GM19467 (cell line): ENCODE measurements around the gene TP53I13.

ENCODE experiments used
- ATAC-seq: cut with Tn5 transposase; IDR thresholded peaks from one replicate; pipeline ENCODE4 v1.9.1; 2021; ENCODE audit warnings: mild to moderate bottlenecking, moderate library complexity; ENCODE audit not compliant: unreplicated experiment

The TP53I13 gene

GRCh38 chr17:29591737-29592608 lies 23.5 kb downstream of the TP53I13 start:
- ATAC-seq = peak; percentile 34

- ATAC-seq = no peak
These were observed 24.5 kb downstream of the TP53I13 start, which contains the start of gene ANKRD13B for GRCh38 chr17:29592850-29593551. ANKRD13B (plus strand) TSS chr17:29593132; CDS start chr17:29593622, 490 bp downstream.

- ATAC-seq = no peak
These were observed 25.4 kb downstream of the TP53I13 start for GRCh38 chr17:29593591-29594518.

- ATAC-seq = no peak
These were observed 26.1 kb downstream of the TP53I13 start for GRCh38 chr17:29594519-29595090.

- no peak for ATAC-seq
These were observed 26.8 kb downstream of the TP53I13 start for GRCh38 chr17:29595107-29595942.

GRCh38 chr17:29595943-29596774 lies 27.7 kb downstream of the TP53I13 start:
- ATAC-seq = no peak

GRCh38 chr17:29596811-29597210 lies 28.3 kb downstream of the TP53I13 start:
- no peak for ATAC-seq

GRCh38 chr17:29597361-29598172 lies 29.1 kb downstream of the TP53I13 start:
- ATAC-seq = no peak

- ATAC-seq = no peak
These were observed 34.7 kb downstream of the TP53I13 start for GRCh38 chr17:29603109-29603674.

- ATAC-seq = no peak
These were observed 39.2 kb downstream of the TP53I13 start for GRCh38 chr17:29607557-29608195.

GRCh38 chr17:29608986-29609385 lies 40.5 kb downstream of the TP53I13 start:
- no peak for ATAC-seq

- no peak for ATAC-seq
These were observed 41.9 kb downstream of the TP53I13 start for GRCh38 chr17:29610395-29610794.

GRCh38 chr17:29611351-29612093 lies 43.0 kb downstream of the TP53I13 start:
- no peak for ATAC-seq

GRCh38 chr17:29612094-29612403 lies 43.5 kb downstream of the TP53I13 start:
- ATAC-seq = no peak

- no peak for ATAC-seq
These were observed 44.1 kb downstream of the TP53I13 start for GRCh38 chr17:29612404-29613280.
